Activated naive CD4-positive, alpha-beta T cell treated with anti-CD3 and anti-CD28 coated beads, Interleukin-2, amount 50 U/mL, for 72 hours (primary cell): ENCODE results near the gene TRNAU1AP. TPM values are rescaled to one million over a fixed set of nuclear protein-coding genes. Genes with fewer than 3 reads are reported as not detected.
"Not testable (repeated sequence)": the region's sequence is repeated elsewhere in the genome, so short reads cannot be mapped to it uniquely, and the experiment has no call there.

ENCODE experiments used
- ATAC-seq, 2 donors: fragments of 150-1000 bp; cut with Tn5 transposase; 2 replicates each; pipeline ENCODE4 v1.10.0; 2021; ENCODE audit warnings: mild to moderate bottlenecking in 2 of 2, moderate library complexity in 2 of 2
- DNase-seq, 2 donors: peaks; one replicate each; pipeline ENCODE4 v3.0.0; 2021 to 2022; ENCODE audit warnings: low spot score in 2 of 2
- H3K27ac Mint-ChIP-seq, 2 donors: one replicate each; pipeline ENCODE4 v1.8.0; 2022; ENCODE audit warnings: mild to moderate bottlenecking in 2 of 2, mixed read lengths in 2 of 2
- H3K36me3 Mint-ChIP-seq, 2 donors: one replicate each; pipeline ENCODE4 v1.8.0; 2022; ENCODE audit warnings: mixed read lengths in 2 of 2
- H3K9me3 Mint-ChIP-seq, 2 donors: one replicate each; pipeline ENCODE4 v1.8.0; 2022; ENCODE audit warnings: mixed read lengths in 2 of 2
- total RNA-seq, 2 donors: library from RNA; stranded (reverse); gene quantifications; one replicate each; pipeline ENCODE4 v1.2.3, GENCODE V29; 2022

TRNAU1AP gene
- total RNA-seq, 2 donors from 2014 or later, result 64.8 to 73.4 TPM

DNA sequence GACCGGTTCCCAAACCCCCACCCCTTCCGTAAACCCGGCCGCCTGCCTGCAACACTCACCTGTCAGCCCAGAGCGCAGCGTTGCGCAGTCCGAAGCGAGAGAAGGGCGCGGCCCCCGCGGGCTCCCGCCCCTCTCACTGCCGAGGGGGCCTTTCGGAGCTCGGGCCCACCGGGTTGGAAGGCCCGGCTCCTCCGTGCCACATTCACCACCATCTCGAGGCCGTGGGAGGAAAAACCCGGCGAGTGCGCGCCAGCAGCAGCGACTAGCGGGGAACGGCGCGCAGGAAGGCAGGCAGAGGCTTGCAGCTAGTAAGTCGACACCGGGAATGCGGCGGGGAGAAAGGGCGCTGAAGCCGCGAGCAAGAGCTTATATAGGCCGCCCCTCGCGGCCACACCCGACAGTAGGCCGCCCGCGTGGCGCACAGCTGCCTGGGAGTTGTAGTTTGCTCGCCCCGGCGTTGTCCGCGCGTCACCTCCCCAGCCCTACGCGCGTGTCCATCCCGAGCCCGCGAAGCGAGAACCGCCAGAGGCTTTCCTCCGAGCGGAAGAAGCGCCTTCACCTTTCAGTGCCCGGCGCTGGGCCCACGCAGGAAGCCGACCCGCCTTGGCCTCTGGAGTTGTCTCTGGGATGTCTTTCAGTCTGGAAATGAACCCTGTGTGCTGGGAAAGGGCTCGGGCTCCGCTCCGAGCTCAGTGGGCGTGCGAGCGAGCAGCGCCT lies 28.8 kb downstream of the TRNAU1AP start:
- peak overlapping the region; percentile 95 to 96 for H3K27ac Mint-ChIP-seq
- no peaks in the 10 kb centered on the region for H3K9me3 Mint-ChIP-seq
- peak; percentile 85 to 86 for ATAC-seq
- peaks cover 36 to 42% of the 10 kb centered on the region in 2 donors for H3K36me3 Mint-ChIP-seq
- peak; percentile 93 to 96 for DNase-seq

GRCh38 chr1:28582248-28582615 lies 29.3 kb downstream of the TRNAU1AP start:
- H3K36me3 Mint-ChIP-seq, result peaks cover 36 to 42% of the 10 kb centered on the region in 2 donors
- peak overlapping the region; percentile 95 to 96 for H3K27ac Mint-ChIP-seq
- ATAC-seq, result no peak
- no peaks in the 10 kb centered on the region for H3K9me3 Mint-ChIP-seq
- no peak for DNase-seq

GRCh38 chr1:28586585-28587391 lies 33.9 kb downstream of the TRNAU1AP start:
- H3K9me3 Mint-ChIP-seq, ATAC-seq, DNase-seq, H3K27ac Mint-ChIP-seq, H3K36me3 Mint-ChIP-seq: not testable (repeated sequence)

GRCh38 chr1:28591708-28592320 lies 38.9 kb downstream of the TRNAU1AP start, which contains the start of gene RAB42:
Gene RAB42 (plus strand): TSS chr1:28592265. CDS start chr1:28592512, 247 bp downstream.
- no peaks in the 10 kb centered on the region for H3K36me3 Mint-ChIP-seq
- peak; percentile 52 to 82 for ATAC-seq

DNA sequence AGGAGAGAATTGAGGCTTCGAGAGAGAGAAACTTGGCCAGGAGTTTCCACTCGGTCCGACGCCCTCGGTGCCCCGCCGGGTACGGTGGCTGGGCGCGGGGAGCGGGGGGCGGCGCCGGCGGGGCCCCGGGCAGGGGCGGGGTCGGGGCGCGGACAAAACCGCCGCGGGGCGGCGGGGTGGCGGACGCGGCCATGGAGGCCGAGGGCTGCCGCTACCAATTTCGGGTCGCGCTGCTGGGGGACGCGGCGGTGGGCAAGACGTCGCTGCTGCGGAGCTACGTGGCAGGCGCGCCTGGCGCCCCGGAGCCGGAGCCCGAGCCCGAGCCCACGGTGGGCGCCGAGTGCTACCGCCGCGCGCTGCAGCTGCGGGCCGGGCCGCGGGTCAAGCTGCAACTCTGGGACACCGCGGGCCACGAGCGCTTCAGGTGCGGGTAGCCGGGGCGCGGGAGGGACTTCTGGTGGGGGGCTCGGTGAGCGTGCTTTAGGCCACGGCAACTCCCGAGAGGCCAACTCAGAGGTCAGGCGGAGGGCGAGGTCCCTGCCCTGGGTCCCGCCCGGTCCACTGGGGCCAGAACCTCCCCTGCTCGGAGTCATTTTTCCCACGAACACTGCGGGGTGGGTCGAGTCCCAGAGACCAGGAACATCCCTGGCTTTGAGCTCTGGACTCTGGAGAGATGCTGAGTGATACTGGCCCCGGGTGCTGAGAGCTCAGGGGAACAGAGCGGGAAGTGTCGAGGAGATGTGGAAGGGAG lies 39.6 kb downstream of the TRNAU1AP start:
- ATAC-seq, result peak; percentile 48 to 79
- no peaks in the 10 kb centered on the region for H3K9me3 Mint-ChIP-seq
- no peaks in the 10 kb centered on the region for H3K36me3 Mint-ChIP-seq
- H3K27ac Mint-ChIP-seq, result no peak overlapping the region
- no peak for DNase-seq

More at GRCh38 chr1:28591708-28592320, 38.9 kb downstream of the TRNAU1AP start, which contains the start of gene RAB42:
- H3K9me3 Mint-ChIP-seq, result no peaks in the 10 kb centered on the region
- DNase-seq, result no peak
- no peak within 1 kb of the TSS for H3K27ac Mint-ChIP-seq

DNA sequence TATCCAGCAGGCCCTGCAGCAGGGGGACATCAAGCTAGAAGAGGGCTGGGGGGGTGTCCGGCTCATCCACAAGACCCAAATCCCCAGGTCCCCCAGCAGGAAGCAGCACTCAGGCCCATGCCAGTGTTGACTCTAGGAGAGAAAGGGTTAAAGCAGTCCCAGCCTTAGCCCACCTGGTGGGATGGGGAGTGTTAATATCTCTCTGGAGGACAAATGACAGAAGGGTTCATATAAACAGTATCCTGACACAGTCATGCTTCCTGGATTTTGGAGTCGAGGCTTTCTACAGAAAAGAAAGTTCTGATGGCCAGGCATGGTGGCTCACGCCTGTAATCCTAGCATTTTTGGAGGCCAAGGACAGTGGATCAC lies 41.1 kb downstream of the TRNAU1AP start:
- ATAC-seq, H3K9me3 Mint-ChIP-seq, DNase-seq, H3K27ac Mint-ChIP-seq, H3K36me3 Mint-ChIP-seq: not testable (repeated sequence)

- not testable (repeated sequence) for H3K9me3 Mint-ChIP-seq, H3K27ac Mint-ChIP-seq, DNase-seq, ATAC-seq, H3K36me3 Mint-ChIP-seq
These were observed 42.0 kb downstream of the TRNAU1AP start for GRCh38 chr1:28594686-28595411.

GRCh38 chr1:28595412-28596191 lies 42.7 kb downstream of the TRNAU1AP start:
- DNase-seq (no peak), ATAC-seq (no peak)
- Mint-ChIP-seq H3K9me3 (no peaks in the 10 kb centered on the region), H3K27ac (no peak overlapping the region), H3K36me3 (no peaks in the 10 kb centered on the region)

DNA sequence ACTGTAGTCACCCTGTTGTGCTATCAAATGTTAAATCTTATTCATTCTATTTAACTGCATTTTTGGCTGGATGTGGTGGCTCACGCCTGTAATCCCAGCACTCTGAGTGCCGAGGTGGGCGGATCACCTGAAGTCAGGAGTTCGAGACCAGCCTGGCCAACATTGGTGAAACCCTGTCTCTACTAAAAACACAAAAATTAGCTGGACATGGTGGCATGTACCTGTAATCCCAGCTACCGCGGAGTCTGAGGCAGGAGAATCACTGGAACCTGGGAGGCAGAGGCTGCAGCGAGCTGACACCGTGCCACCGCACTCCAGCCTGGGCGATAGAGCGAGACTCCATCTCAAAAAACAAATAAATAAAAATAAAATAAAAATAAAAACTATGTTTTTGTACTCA lies 43.4 kb downstream of the TRNAU1AP start:
- not testable (repeated sequence) for H3K36me3 Mint-ChIP-seq, H3K9me3 Mint-ChIP-seq, H3K27ac Mint-ChIP-seq, DNase-seq, ATAC-seq

- no peaks in the 10 kb centered on the region for H3K9me3 Mint-ChIP-seq
- peak overlapping the region in 1 of 2 donors; percentile 89 for H3K27ac Mint-ChIP-seq
- peaks cover 7 to 8% of the 10 kb centered on the region in 2 donors for H3K36me3 Mint-ChIP-seq
- peak; percentile 90 to 93 for ATAC-seq
- no peak for DNase-seq
These were observed 48.8 kb downstream of the TRNAU1AP start for GRCh38 chr1:28601696-28602095.

GRCh38 chr1:28602536-28603439 lies 49.9 kb downstream of the TRNAU1AP start:
- ATAC-seq (no peak), DNase-seq (no peak)
- H3K27ac Mint-ChIP-seq, result peak overlapping the region in 1 of 2 donors; percentile 89
- no peaks in the 10 kb centered on the region for H3K9me3 Mint-ChIP-seq
- peaks cover 7 to 8% of the 10 kb centered on the region in 2 donors for H3K36me3 Mint-ChIP-seq

- DNase-seq (no peak), ATAC-seq (no peak)
- H3K9me3 Mint-ChIP-seq, result no peaks in the 10 kb centered on the region
- H3K27ac Mint-ChIP-seq, result no peak overlapping the region
- peaks cover 7 to 8% of the 10 kb centered on the region in 2 donors for H3K36me3 Mint-ChIP-seq
These were observed 51.5 kb downstream of the TRNAU1AP start for GRCh38 chr1:28604411-28604810.

DNA sequence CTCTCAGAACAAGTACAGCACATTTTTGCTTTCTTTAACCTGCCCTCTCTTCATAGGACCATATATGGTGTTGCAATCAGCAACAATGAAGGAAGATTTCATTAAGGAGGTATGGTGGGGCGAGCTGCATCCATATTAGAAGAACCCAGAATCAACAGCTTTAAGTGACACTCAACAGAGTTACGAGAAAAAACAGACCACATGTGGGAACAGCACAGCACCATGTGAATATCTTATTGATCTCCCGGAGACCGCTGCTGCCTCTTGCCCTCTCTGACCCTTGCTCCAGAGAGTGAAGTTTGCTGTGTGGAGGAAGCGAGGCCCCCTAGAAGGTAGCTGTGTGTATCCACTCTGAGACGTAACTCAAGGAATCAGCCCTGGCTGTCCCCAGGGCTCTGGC lies 52.1 kb downstream of the TRNAU1AP start:
- no peak for ATAC-seq
- no peak overlapping the region for H3K27ac Mint-ChIP-seq
- H3K36me3 Mint-ChIP-seq, result peaks cover 7 to 8% of the 10 kb centered on the region in 2 donors

GRCh38 chr1:28606771-28607170 lies 53.9 kb downstream of the TRNAU1AP start:
- H3K27ac Mint-ChIP-seq, result no peak overlapping the region
- ATAC-seq (no peak), DNase-seq (no peak)
- peaks cover 5 to 6% of the 10 kb centered on the region in 2 donors for H3K36me3 Mint-ChIP-seq
- no peaks in the 10 kb centered on the region for H3K9me3 Mint-ChIP-seq

More for the DNA sequence above, 52.1 kb downstream of the TRNAU1AP start:
- no peaks in the 10 kb centered on the region for H3K9me3 Mint-ChIP-seq
- DNase-seq, result no peak
